Activated B cell treated with CpG ODN at 0.5 μM for 24 hours (primary cell): Measurements from ENCODE around the gene ATG5. TPM values are rescaled to one million over a fixed set of nuclear protein-coding genes. Genes with fewer than 3 reads are reported as not detected.

Source experiments
- ATAC-seq: fragments of 200-7000 bp; cut with Tn5 transposase; one replicate; pipeline ENCODE4 v1.10.0; 2021; ENCODE audit warnings: low read depth, mild to moderate bottlenecking, moderate library complexity
- CTCF ChIA-PET: fragments of 350-600 bp; sonication (Branson Sonifier 250); formaldehyde crosslinking; loops from one replicate; lab custom pipeline; 2021; ENCODE audit warnings: antibody characterized with exemption; lab: Charles Lee
- POLR2A ChIA-PET: fragments of 350-600 bp; sonication (Branson Sonifier 250); formaldehyde crosslinking; loops from one replicate; lab custom pipeline; 2021; ENCODE audit warnings: antibody characterized with exemption; lab: Charles Lee
- DNase-seq: peaks from one replicate; pipeline ENCODE4 v3.0.0; 2022
- H3K27ac Mint-ChIP-seq: one replicate; pipeline ENCODE4 v1.8.0; 2020; ENCODE audit warnings: mixed read lengths
- H3K27me3 Mint-ChIP-seq: one replicate; pipeline ENCODE4 v1.8.0; 2021; ENCODE audit warnings: mixed read lengths
- H3K36me3 Mint-ChIP-seq: one replicate; pipeline ENCODE4 v1.8.0; 2021; ENCODE audit warnings: low read depth, mixed read lengths
- H3K4me1 Mint-ChIP-seq: one replicate; pipeline ENCODE4 v1.8.0; 2021; ENCODE audit warnings: mixed read lengths
- H3K4me3 Mint-ChIP-seq: one replicate; pipeline ENCODE4 v1.8.0; 2020; ENCODE audit warnings: mild to moderate bottlenecking, mixed read lengths
- H3K9me3 Mint-ChIP-seq: one replicate; pipeline ENCODE4 v1.8.0; 2020; ENCODE audit warnings: mixed read lengths
- CTCF ChIP-seq: fragments of 200-600 bp; IDR thresholded peaks from one replicate; pipeline ENCODE4 v1.8.0; 2022; ENCODE audit warnings: antibody characterized with exemption, mild to moderate bottlenecking
- intact Hi-C: fragments of 100-400 bp; cut with micrococcal nuclease; formaldehyde crosslinking; loops from one replicate; pipeline ENCODE4 v1.15.1; 2024
- total RNA-seq: library from RNA; stranded (reverse); gene quantifications from 2 replicates; pipeline ENCODE4 v1.2.3, GENCODE V29; 2022

The ATG5 gene
- total RNA-seq, 1 donor from 2014 or later, result 30.3 TPM

DNA sequence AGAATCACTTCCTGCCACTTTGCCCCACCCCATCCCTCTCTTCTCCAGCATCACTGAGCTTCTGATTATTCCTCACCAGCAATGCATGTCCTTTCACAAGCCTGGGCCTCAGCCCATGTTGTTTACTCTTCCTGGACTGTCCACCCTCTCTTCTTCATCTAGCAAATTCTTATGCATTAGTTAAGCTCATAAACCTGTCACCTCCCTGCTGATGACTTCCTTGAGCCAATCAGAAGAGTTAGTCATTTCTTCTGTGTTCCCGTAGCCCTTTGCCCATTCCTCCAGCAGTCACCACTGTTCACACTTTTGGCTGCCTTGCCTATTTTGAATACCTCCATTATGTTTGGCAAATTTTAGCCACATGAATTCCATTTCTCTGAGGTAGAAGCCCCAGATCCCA, 30.8 kb upstream of the ATG5 start:
- H3K9me3 Mint-ChIP-seq, result peaks cover 6% of the 10 kb centered on the region
- no peak for ATAC-seq
- no peak overlapping the region for H3K4me3 Mint-ChIP-seq
- no peak for DNase-seq
- H3K4me1 Mint-ChIP-seq, result peaks cover 10% of the 10 kb centered on the region
- intact Hi-C loops, result no loop called here
- POLR2A ChIA-PET, result no interaction called here
- H3K36me3 Mint-ChIP-seq, result no peaks in the 10 kb centered on the region
- H3K27ac Mint-ChIP-seq, result no peak overlapping the region
- TF ChIP-seq CTCF, result no peak
- CTCF ChIA-PET, result interaction anchor here (1.4 kb wide), 1 partner anchor 17 kb away, joined by 4 read pairs; no protein-coding TSS in a partner anchor
- H3K27me3 Mint-ChIP-seq, result peaks cover 43% of the 10 kb centered on the region

- CTCF ChIA-PET, result interaction anchor here (1.0 to 2.0 kb wide), 3 partner anchors 8 to 12 kb away, joined by 3 to 7 read pairs (median 6); no protein-coding TSS in a partner anchor
- no peak for TF ChIP-seq CTCF
- POLR2A ChIA-PET, result interaction anchor here (0.7 kb wide), 1 partner anchor 1454 kb away, joined by 3 read pairs; no protein-coding TSS in a partner anchor
- Mint-ChIP-seq H3K36me3 (no peaks in the 10 kb centered on the region), H3K9me3 (peaks cover 2% of the 10 kb centered on the region), H3K27ac (no peak overlapping the region), H3K27me3 (peaks cover 13% of the 10 kb centered on the region), H3K4me3 (no peak overlapping the region), H3K4me1 (no peaks in the 10 kb centered on the region)
- intact Hi-C loops, result no loop called here
- ATAC-seq (no peak), DNase-seq (no peak)
Measured at GRCh38 chr6:106347219-106347618, 21.7 kb upstream of the ATG5 start.

GRCh38 chr6:106339334-106340029, 13.9 kb upstream of the ATG5 start:
- ATAC-seq (peak; percentile 79), DNase-seq (no peak)
- ChIA-PET POLR2A (no interaction called here), CTCF (interaction anchor here (0.5 to 1.7 kb wide), 20 partner anchors 8 to 1709 kb away, joined by 3 to 16 read pairs (median 4); partner anchors contain the start of gene ATG5)
- Mint-ChIP-seq H3K4me3 (peak overlapping the region; percentile 59), H3K27me3 (peaks cover 17% of the 10 kb centered on the region), H3K9me3 (no peaks in the 10 kb centered on the region), H3K4me1 (peaks cover 7% of the 10 kb centered on the region), H3K27ac (no peak overlapping the region), H3K36me3 (no peaks in the 10 kb centered on the region)
- no peak for TF ChIP-seq CTCF
- intact Hi-C loops, result loop anchor here (1.0 to 10.0 kb wide), 4 partner anchors 106 to 1715 kb away; no protein-coding TSS in a partner anchor

GRCh38 chr6:106334646-106335448, 9.3 kb upstream of the ATG5 start:
- CTCF ChIA-PET, result interaction anchor here (0.7 to 1.5 kb wide), 10 partner anchors 12 to 1514 kb away, joined by 3 to 8 read pairs (median 6); no protein-coding TSS in a partner anchor

More at GRCh38 chr6:106334646-106335448, 9.3 kb upstream of the ATG5 start:
- H3K36me3 Mint-ChIP-seq, result no peaks in the 10 kb centered on the region
- no peak overlapping the region for H3K4me3 Mint-ChIP-seq
- POLR2A ChIA-PET, result interaction anchor here (0.7 to 1.2 kb wide), 3 partner anchors 9 to 294 kb away, joined by 5 to 11 read pairs (median 6); partner anchors contain the start of gene ATG5
- no peaks in the 10 kb centered on the region for H3K9me3 Mint-ChIP-seq
- intact Hi-C loops, result loop anchor here (1.0 to 10.0 kb wide), 9 partner anchors 110 to 1720 kb away; no protein-coding TSS in a partner anchor
- ATAC-seq, result peak; percentile 91
- DNase-seq, result no peak
- peaks cover 15% of the 10 kb centered on the region for H3K27me3 Mint-ChIP-seq
- no peak overlapping the region for H3K27ac Mint-ChIP-seq
- H3K4me1 Mint-ChIP-seq, result peaks cover 7% of the 10 kb centered on the region
- no peak for TF ChIP-seq CTCF
